SW480 (cell line): ENCODE data around the gene HELZ2.
"Not testable (repeated sequence)": the region's sequence is repeated elsewhere in the genome, so short reads cannot be mapped to it uniquely, and the experiment has no call there.

Experiments used
- DNase-seq: peaks from one replicate; pipeline ENCODE4 v3.0.0-alpha.2; 2016; ENCODE audit warnings: low spot score

The HELZ2 gene

DNA sequence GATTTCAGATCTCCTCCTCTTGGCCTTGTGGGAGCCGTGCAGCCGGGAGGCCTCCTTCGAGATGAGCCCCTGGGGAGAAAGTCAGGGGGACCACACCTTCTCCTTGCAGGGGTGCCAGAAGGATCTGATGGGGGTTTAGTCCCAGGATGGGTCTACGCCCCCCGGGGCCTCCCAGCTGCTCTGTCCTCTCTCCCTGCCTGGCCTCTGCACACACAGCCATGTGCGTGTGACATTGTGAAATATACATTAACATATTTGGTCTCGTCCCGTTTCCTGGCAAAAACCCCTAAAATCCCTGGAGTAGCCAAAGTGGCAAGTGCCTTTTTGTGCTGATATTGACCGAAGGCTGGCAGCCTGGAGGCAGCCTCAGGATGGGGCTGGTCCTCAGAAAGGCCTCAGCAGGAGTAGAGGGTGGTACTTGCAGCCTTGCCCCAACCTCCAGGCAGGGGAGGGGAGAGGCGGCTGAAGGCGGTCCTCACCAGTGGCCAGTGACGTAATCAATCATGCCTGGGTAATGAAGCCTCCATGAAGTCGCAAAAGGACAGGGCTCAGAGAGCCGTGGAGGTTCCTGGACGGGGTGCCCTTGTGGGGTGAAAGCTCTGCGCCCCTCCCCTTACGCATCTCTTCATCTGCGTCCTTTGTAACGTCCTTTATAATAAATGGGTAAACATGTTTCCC, 5.1 kb upstream of the HELZ2 start:
- DNase-seq, result no peak

DNA sequence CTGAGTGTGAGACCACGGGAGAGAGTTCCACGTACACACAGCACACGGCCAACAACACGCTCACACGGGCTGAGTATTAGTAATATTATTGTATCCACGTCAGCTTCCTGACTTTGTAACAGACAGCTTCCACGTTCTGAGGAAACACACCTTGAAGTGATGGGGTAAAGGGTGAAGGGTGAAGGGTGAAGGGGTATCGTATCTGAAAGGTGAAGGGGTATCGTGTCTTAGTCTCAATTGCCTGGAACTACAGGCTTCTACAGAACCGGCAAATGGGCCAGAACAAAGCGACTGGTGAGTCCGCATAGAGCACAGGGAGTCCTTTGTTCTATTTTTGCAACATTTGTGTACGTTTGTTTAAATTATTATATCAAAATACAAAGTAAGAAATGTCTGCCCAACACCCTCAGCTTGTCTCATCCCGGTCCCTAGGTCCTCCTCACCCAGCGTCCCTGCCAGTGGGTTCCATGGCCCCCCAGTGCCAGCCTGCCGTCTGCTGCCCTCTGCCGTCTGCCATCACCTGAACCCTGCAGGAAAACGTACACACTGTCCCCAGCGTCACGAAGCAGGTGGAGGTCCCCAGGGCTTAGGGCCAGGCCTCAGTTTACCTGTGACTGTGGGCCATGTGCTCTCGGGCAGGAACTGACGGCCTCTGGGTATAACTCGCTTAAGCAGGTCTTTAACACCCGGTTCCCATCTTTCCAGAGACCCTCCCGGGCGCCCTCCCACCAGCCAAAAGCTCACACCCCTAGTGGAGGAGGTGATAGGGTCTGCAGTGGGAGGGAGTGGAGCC, 4.4 kb upstream of the HELZ2 start:
- no peak for DNase-seq

- DNase-seq, result no peak
Measured at GRCh38 chr20:63577317-63577894, 3.4 kb upstream of the HELZ2 start.

DNA sequence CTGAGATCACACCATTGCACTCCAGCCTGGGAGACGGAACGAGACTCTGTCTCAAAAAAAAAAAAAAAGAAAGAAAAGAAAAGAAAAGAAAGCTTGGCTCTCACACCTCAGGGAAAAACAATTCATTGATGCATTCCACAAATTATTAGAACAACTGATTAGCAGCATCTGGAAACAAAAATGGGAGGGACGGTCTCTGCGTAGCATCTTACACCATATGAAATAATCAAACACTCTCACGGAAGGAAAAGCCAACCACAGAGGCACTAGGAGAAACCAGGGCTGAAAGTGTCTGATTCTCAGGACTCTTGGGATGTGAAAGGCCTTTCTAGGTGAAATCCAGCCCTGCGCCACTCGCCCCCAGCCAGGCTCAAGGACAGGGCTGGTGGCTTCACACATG, 2.3 kb upstream of the HELZ2 start:
- DNase-seq, result no peak

- DNase-seq, result no peak
Measured at GRCh38 chr20:63574829-63575743, 1.0 kb upstream of the HELZ2 start.

DNA sequence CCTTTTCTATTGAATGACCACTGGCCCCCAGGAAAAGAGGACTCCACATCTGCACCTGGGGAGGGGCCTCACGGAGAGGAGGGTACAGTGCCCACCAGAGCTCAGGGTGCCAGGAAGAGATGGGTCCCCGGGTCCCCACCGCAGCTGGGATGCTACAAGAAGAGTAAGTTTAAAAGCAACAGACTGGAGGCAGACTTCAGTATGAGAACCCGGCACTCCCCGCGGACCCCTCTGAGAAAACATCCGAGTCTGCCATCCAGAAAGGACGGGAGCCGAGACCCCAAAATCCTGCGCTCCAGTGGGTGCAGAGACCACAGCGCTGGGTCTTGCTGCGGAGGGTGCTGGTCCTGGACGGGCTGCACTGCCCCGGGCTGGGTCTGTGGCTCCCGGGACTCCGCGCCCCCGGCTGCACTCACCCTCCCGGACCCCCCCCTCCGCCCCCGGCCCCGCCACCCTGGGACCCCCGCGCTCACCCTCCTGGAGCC, 350 bp downstream of the HELZ2 start:
- DNase-seq, result no peak

- peak; percentile 22 for DNase-seq
Measured at GRCh38 chr20:63572788-63573646, 1.0 kb downstream of the HELZ2 start.

DNA sequence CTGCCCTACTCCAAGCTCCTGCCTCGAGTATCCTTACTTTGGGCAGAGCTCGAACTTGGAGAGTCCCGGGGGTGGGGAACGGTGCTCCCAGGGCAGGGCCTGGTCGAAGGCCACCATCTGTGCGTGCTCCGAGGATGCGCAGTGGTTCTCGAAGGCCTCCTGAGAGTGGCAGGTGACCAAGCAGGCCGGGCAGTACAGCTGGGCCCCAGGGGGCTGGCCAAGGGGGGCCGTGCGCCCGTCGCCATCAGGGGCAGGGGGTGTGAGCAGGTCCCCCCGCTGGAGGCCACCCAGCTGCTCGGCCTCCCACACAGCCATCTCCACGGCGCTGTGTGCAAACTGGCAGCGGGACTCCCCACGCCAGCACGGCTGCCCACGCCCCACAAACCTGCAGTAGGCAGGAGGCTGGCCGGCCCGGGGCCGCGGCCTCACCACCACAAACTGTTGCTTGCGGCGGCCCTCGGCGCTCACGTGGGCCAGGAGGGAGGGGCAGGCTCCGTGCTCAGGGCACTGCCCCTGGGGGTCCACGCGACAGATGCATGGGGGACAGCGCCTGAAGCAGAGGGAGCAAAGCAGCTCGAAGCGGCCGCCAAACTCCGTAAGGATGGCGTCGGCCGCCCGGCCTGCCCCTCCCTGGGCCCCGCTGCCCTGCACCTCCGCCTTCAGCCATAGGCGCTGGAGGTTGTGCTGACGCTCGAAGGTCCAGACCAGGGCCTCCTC, 1.8 kb downstream of the HELZ2 start:
- DNase-seq, result no peak

- DNase-seq, result not testable (repeated sequence)
Measured at GRCh38 chr20:63571087-63571478, 3.0 kb downstream of the HELZ2 start.

- DNase-seq, result no peak
Measured at GRCh38 chr20:63570281-63571086, 3.6 kb downstream of the HELZ2 start.

- DNase-seq, result no peak
Measured at GRCh38 chr20:63568986-63569949, 4.8 kb downstream of the HELZ2 start.

GRCh38 chr20:63568170-63568981, 5.7 kb downstream of the HELZ2 start:
- no peak for DNase-seq

GRCh38 chr20:63567386-63568169, 6.5 kb downstream of the HELZ2 start:
- DNase-seq, result no peak

- DNase-seq, result no peak
Measured at GRCh38 chr20:63567136-63567385, 7.0 kb downstream of the HELZ2 start.

- no peak for DNase-seq
Measured at GRCh38 chr20:63566395-63567135, 7.5 kb downstream of the HELZ2 start.

DNA sequence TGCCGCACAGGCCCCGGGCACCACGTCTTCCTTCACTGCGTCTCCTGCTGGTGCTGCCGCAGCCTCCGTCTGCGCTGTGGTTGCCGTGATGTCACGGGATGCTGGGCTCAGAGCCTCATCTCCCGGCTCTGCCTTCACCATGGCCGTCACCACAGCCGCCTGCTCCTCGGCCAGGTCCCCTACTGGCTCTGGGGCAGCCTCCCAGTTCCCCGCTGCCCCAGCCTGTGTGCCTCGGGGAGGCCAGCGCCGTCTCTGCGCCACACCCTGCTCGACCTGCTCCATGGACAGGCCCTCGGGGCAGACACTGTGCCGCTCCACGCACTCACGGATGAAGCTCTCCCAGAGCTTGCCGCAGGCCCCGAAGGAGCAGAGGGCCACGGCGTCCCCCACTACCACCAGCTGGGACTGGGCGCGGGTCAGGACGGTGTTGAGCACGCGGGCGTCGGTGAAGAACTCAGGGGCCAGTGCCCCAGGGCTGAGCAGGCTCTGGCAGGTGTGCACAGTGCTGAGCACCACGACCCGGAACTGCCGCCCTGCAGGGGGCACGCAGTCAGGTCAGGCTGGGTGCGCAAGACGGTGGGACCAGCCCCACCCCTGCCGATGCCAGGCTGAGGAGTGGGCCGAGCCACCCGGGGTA, 8.2 kb downstream of the HELZ2 start:
- no peak for DNase-seq
